MM.1S (cell line): Measurements from ENCODE around the gene CETP.
A peak's percentile ranks its signal among the peaks of the same experiment; 100 is the strongest.
"Not testable (repeated sequence)": the region's sequence is repeated elsewhere in the genome, so short reads cannot be mapped to it uniquely, and the experiment has no call there.

ENCODE experiments used
- DNase-seq: peaks from one replicate; pipeline ENCODE4 v3.0.0-alpha.2; 2015
- H2AFZ ChIP-seq: fragments of 300-600 bp; sonication (generic); 2 replicates; pipeline ENCODE4 v1.6.0; 2016; ENCODE audit warnings: antibody characterized with exemption, low read length
- H3F3A ChIP-seq: fragments of 300-600 bp; sonication (generic); 2 replicates; pipeline ENCODE4 v1.6.1; 2016; ENCODE audit warnings: mild to moderate bottlenecking, antibody characterized with exemption, low read length, moderate library complexity, mixed read lengths; ENCODE audit not compliant: insufficient read depth
- H3K27ac ChIP-seq: fragments of 300-600 bp; sonication (generic); 2 replicates; pipeline ENCODE4 v1.5.1; 2016; ENCODE audit warnings: mild to moderate bottlenecking, low read length
- H3K27me3 ChIP-seq: fragments of 300-600 bp; sonication (generic); replicated peaks from 2 replicates; pipeline ENCODE4 v1.6.0; 2016; ENCODE audit warnings: low read length; ENCODE audit not compliant: insufficient read depth
- H3K36me3 ChIP-seq: fragments of 300-600 bp; sonication (generic); replicated peaks from 2 replicates; pipeline ENCODE4 v1.6.1; 2016; ENCODE audit warnings: mild to moderate bottlenecking, low read length, mixed read lengths; ENCODE audit not compliant: insufficient read depth
- H3K4me1 ChIP-seq: fragments of 300-600 bp; sonication (generic); 2 replicates; pipeline ENCODE4 v1.6.1; 2016; ENCODE audit warnings: low read length, mixed read lengths
- H3K4me2 ChIP-seq: fragments of 300-600 bp; sonication (generic); 2 replicates; pipeline ENCODE4 v1.6.0; 2016; ENCODE audit warnings: low read depth, low read length
- H3K4me3 ChIP-seq: fragments of 300-600 bp; sonication (generic); 2 replicates; pipeline ENCODE4 v1.5.1; 2016; ENCODE audit warnings: low read length, mixed read lengths
- H3K79me2 ChIP-seq: fragments of 300-600 bp; sonication (generic); 2 replicates; pipeline ENCODE4 v1.6.1; 2016; ENCODE audit warnings: mixed run types, low read length, mixed read lengths
- H3K9ac ChIP-seq: fragments of 300-600 bp; sonication (generic); 2 replicates; pipeline ENCODE4 v1.6.1; 2016; ENCODE audit warnings: low read length, mixed read lengths
- H3K9me2 ChIP-seq: fragments of 300-600 bp; sonication (generic); replicated peaks from 2 replicates; pipeline ENCODE4 v1.6.1; 2016; ENCODE audit warnings: mild to moderate bottlenecking, low read length, mixed read lengths; ENCODE audit not compliant: insufficient read depth
- H3K9me3 ChIP-seq: fragments of 300-600 bp; sonication (generic); replicated peaks from 2 replicates; pipeline ENCODE4 v1.6.1; 2016; ENCODE audit warnings: mild to moderate bottlenecking, low read length, mixed read lengths; ENCODE audit not compliant: insufficient read depth
- H4K20me1 ChIP-seq: fragments of 300-600 bp; sonication (generic); 2 replicates; pipeline ENCODE4 v1.6.1; 2016; ENCODE audit warnings: mild to moderate bottlenecking, low read length, moderate library complexity, mixed read lengths; ENCODE audit not compliant: insufficient read depth
- EZH2 ChIP-seq: fragments of 300-600 bp; sonication (generic); optimal IDR thresholded peaks from 2 replicates; pipeline ENCODE3; 2017; ENCODE audit warnings: low read depth, mild to moderate bottlenecking, antibody characterized with exemption, low read length, mixed read lengths
- EZH2phosphoT487 ChIP-seq: fragments of 300-600 bp; sonication (generic); IDR thresholded peaks from 2 replicates; pipeline ENCODE4 v1.6.1; 2018; ENCODE audit warnings: antibody characterized with exemption, low read length
- TF ChIP-seq, protein P1 (sequence below): fragments of 300-600 bp; sonication (generic); IDR thresholded peaks from 2 replicates; pipeline ENCODE4 v1.5.1; 2016; ENCODE audit warnings: antibody characterized with exemption, low read length, mixed read lengths

Gene CETP

DNA sequence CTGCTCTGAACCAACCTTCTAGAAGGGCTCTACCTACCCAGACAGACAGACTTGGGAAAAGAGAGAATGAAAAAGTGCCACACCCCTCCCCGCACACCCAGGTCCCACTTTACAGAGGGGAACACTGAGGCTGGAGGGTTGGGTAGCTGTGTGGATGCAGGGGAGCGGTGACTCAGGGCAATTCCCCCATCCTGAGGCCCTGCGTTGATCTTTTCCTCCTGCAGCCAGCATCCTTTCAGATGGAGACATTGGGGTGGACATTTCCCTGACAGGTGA, 10.0 kb downstream of the CETP start:
- no peaks in the 10 kb centered on the region for H3K9me3 ChIP-seq
- H2AFZ ChIP-seq: no peak overlapping the region
- peaks cover 15% of the 10 kb centered on the region for H3K4me1 ChIP-seq
- H3K9ac ChIP-seq: no peak overlapping the region
- TF ChIP-seq EZH2 (no peak), EZH2phosphoT487 (no peak)
- TF ChIP-seq, protein P1, sequence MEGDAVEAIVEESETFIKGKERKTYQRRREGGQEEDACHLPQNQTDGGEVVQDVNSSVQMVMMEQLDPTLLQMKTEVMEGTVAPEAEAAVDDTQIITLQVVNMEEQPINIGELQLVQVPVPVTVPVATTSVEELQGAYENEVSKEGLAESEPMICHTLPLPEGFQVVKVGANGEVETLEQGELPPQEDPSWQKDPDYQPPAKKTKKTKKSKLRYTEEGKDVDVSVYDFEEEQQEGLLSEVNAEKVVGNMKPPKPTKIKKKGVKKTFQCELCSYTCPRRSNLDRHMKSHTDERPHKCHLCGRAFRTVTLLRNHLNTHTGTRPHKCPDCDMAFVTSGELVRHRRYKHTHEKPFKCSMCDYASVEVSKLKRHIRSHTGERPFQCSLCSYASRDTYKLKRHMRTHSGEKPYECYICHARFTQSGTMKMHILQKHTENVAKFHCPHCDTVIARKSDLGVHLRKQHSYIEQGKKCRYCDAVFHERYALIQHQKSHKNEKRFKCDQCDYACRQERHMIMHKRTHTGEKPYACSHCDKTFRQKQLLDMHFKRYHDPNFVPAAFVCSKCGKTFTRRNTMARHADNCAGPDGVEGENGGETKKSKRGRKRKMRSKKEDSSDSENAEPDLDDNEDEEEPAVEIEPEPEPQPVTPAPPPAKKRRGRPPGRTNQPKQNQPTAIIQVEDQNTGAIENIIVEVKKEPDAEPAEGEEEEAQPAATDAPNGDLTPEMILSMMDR: no peak
- peaks cover 6% of the 10 kb centered on the region; the same call in 1 of the 2 replicates for H3F3A ChIP-seq
- DNase-seq: no peak
- H3K4me2 ChIP-seq: no peak overlapping the region
- no peak overlapping the region for H3K27ac ChIP-seq
- H3K27me3 ChIP-seq: peaks cover 15% of the 10 kb centered on the region; the same call in 1 of the 2 replicates
- H3K9me2 ChIP-seq: no peaks in the 10 kb centered on the region
- no peaks in the 10 kb centered on the region for H3K79me2 ChIP-seq
- H3K36me3 ChIP-seq: no peaks in the 10 kb centered on the region
- H4K20me1 ChIP-seq: no peaks in the 10 kb centered on the region
- no peak overlapping the region for H3K4me3 ChIP-seq

DNA sequence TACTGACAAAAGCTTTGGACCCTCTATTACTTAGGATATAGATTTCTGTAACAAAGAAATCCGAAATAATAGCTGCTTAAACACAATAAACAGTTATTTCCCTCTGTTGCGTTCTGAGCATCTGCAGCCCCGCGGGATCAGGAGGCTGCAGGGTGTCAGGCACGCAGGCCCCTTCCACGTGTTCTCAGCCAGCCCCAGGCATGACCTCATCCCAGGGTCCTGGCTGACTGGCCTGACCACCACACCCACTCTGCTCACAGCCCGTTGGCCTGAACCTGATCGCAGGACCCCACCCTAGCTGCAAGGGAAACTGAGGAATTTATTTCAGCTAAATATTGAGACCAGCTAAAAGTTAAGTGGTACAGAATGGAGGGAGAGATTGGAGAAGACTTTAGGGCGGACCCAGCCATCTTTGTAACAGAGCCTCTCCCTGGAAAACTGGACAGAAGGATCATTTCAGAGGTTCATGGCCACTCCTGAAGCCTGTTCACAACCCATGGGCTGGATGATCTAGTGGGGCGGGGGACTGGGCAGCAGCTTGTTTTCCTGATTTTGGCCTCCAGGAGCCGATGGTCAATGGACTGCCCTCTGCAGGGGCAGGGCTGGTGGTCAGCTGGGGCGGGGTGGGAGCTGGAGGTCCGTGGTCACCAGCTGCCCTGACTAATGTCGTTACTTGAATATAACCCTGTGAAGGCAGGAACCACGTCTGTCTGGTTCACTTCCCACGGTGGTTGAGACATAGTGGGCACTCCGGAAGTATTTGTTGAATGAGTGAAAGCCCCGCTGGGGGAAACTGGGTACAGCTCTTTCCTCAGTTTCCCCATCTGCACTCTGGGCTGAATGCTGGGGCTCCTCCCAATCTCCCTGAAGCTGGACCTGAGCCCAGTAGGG, 10.9 kb downstream of the CETP start:
- Histone ChIP-seq H3K79me2 (no peaks in the 10 kb centered on the region), H3K4me2 (peak overlapping the region; percentile 54; the same call in 1 of the 2 replicates), H4K20me1 (no peaks in the 10 kb centered on the region), H3K4me1 (peaks cover 15% of the 10 kb centered on the region), H3K4me3 (no peak overlapping the region), H3K27ac (no peak overlapping the region), H2AFZ (no peak overlapping the region), H3K27me3 (peaks cover 20% of the 10 kb centered on the region; the same call in 1 of the 2 replicates), H3K9me2 (no peaks in the 10 kb centered on the region), H3K9ac (no peak overlapping the region), H3K9me3 (no peaks in the 10 kb centered on the region), H3F3A (peaks cover 6% of the 10 kb centered on the region; the same call in 1 of the 2 replicates), H3K36me3 (no peaks in the 10 kb centered on the region)
- TF ChIP-seq, protein P1: no peak
- TF ChIP-seq EZH2: no peak
- no peak for TF ChIP-seq EZH2phosphoT487
- DNase-seq: no peak

DNA sequence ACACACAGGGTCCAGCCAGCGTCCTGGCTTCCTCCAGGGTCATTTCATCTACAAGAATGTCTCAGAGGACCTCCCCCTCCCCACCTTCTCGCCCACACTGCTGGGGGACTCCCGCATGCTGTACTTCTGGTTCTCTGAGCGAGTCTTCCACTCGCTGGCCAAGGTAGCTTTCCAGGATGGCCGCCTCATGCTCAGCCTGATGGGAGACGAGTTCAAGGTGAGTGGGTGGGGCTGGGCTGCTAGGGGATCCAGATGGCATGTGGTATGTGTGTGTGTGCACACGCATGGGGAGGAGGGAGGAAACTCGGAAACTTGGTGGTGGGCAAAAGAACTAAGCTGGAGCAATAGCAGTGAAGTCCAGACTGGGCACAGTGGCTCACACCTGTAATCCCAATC, 11.5 kb downstream of the CETP start:
- Histone ChIP-seq H3K4me3 (no peak overlapping the region), H3K9me2 (no peaks in the 10 kb centered on the region), H3K36me3 (no peaks in the 10 kb centered on the region), H3K79me2 (no peaks in the 10 kb centered on the region), H3K9me3 (no peaks in the 10 kb centered on the region), H3K27me3 (peaks cover 26% of the 10 kb centered on the region; the same call in 1 of the 2 replicates), H3K4me1 (peaks cover 15% of the 10 kb centered on the region), H4K20me1 (no peaks in the 10 kb centered on the region), H3F3A (peaks cover 6% of the 10 kb centered on the region; the same call in 1 of the 2 replicates), H3K9ac (no peak overlapping the region), H3K4me2 (peak overlapping the region; percentile 54; the same call in 1 of the 2 replicates), H3K27ac (no peak overlapping the region), H2AFZ (no peak overlapping the region)
- TF ChIP-seq EZH2 (no peak), EZH2phosphoT487 (no peak)
- TF ChIP-seq, protein P1: no peak
- no peak for DNase-seq

DNA sequence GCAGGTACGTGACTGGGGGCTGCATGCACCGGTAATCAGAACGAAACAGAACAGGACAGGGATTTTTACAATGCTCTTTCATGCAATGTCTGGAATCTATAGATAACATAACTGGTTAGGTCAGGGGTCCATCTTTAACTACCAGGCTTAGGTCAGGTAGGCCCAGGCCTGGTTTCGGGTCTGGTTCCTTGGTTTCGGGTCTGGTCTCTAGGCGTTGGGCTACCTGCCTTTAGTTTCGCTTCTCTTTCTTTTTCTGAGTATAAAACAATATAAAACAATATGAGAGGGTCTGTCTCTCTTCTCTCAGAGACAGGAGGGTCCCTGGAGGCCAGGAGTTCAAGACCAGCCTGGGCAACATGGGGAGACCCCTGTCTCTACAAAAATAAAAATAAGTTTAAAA, 12.1 kb downstream of the CETP start:
- Histone ChIP-seq H3K4me1 (peaks cover 15% of the 10 kb centered on the region), H3K4me3 (peak overlapping the region; percentile 29; the same call in 1 of the 2 replicates)

More for the DNA sequence above, 12.1 kb downstream of the CETP start:
- H3K27ac ChIP-seq, H3K79me2 ChIP-seq, H3F3A ChIP-seq, H3K9ac ChIP-seq, H3K9me2 ChIP-seq, H3K9me3 ChIP-seq, H2AFZ ChIP-seq, H4K20me1 ChIP-seq, H3K36me3 ChIP-seq: not testable (repeated sequence)
- DNase-seq: peak; percentile 61
- Histone ChIP-seq H3K4me2 (peak overlapping the region; percentile 54; the same call in 1 of the 2 replicates), H3K27me3 (peaks cover 29% of the 10 kb centered on the region; the same call in 1 of the 2 replicates)
